ENCODE measurements around the gene USP43.

USP43 gene

GRCh38 chr17:9612006-9612405, 33.3 kb upstream of the USP43 start:
- H3K36me3 ChIP-seq (ENCODE audit: control insufficient read depth, insufficient read depth, low read length), result no peaks in the 10 kb centered on the region
- no peak for TF ChIP-seq CTCF (IDR thresholded peaks at IDR 0.05; ENCODE audit: insufficient read depth, low read length, poor library complexity, severe bottlenecking)
- no peak for DNase-seq (ENCODE audit: extremely low read depth, insufficient read length)
- no peaks in the 10 kb centered on the region; the same call in 1 of the 2 replicates for H3K27me3 ChIP-seq (replicated peaks; ENCODE audit: control insufficient read depth, insufficient read depth, low read length)
- H3K4me3 ChIP-seq (replicated peaks; ENCODE audit: low read depth, low read length), result no peak overlapping the region

GRCh38 chr17:9615486-9615885, 29.8 kb upstream of the USP43 start:
- no peak overlapping the region for H3K4me3 ChIP-seq (replicated peaks; ENCODE audit: low read depth, low read length)
- DNase-seq (ENCODE audit: extremely low read depth, insufficient read length), result no peak

DNA sequence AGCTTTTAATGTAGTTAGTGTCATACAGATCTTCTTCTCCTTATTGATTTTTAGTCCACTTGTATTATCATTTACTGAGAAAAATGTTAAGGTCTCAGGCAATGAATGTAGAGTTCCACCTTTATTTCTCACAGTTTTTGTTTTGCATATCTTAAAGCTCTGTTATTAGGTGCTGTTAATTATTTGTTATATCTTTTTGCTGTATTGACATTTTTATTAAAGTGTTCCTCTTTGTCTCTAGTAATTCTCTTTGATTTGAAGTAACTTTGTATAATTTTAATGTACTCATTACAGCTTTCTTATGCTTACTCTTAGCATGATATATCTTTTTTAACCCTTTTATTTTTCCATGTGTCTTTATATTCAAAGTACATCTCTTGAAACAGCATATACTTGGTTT, 22.4 kb upstream of the USP43 start:
- Histone ChIP-seq H3K36me3 (ENCODE audit: control insufficient read depth, insufficient read depth, low read length) (no peaks in the 10 kb centered on the region), H3K4me3 (replicated peaks; ENCODE audit: low read depth, low read length) (no peak overlapping the region), H3K27me3 (replicated peaks; ENCODE audit: control insufficient read depth, insufficient read depth, low read length) (no peaks in the 10 kb centered on the region)
- no peak for DNase-seq (ENCODE audit: extremely low read depth, insufficient read length)
- TF ChIP-seq CTCF (IDR thresholded peaks at IDR 0.05; ENCODE audit: insufficient read depth, low read length, poor library complexity, severe bottlenecking), result no peak

More at GRCh38 chr17:9615486-9615885, 29.8 kb upstream of the USP43 start:
- TF ChIP-seq CTCF (IDR thresholded peaks at IDR 0.05; ENCODE audit: insufficient read depth, low read length, poor library complexity, severe bottlenecking), result no peak
- H3K27me3 ChIP-seq (replicated peaks; ENCODE audit: control insufficient read depth, insufficient read depth, low read length), result no peaks in the 10 kb centered on the region
- H3K36me3 ChIP-seq (ENCODE audit: control insufficient read depth, insufficient read depth, low read length), result no peaks in the 10 kb centered on the region

DNA sequence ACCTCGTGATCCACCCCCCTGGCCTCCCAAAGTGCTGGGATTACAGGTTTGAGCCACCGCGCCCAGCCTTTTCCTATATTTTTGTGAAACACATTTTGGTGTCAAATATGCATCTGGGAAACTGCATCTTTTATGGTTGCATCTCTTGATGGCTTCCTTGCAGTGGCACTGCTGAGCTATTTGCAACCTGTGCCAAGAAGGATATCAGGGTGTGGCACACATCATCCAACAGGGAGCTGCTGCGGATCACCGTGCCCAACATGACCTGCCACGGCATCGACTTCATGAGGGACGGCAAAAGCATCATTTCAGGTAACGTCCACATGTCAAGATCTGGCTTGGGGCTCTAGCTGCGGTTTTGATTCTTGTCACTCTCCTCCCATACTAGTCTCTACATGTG, 16.8 kb upstream of the USP43 start:
- DNase-seq (ENCODE audit: extremely low read depth, insufficient read length), result no peak
- H3K27me3 ChIP-seq (replicated peaks; ENCODE audit: control insufficient read depth, insufficient read depth, low read length), result no peaks in the 10 kb centered on the region
- H3K36me3 ChIP-seq (ENCODE audit: control insufficient read depth, insufficient read depth, low read length), result no peaks in the 10 kb centered on the region
- TF ChIP-seq CTCF (IDR thresholded peaks at IDR 0.05; ENCODE audit: insufficient read depth, low read length, poor library complexity, severe bottlenecking), result no peak
- no peak overlapping the region for H3K4me3 ChIP-seq (replicated peaks; ENCODE audit: low read depth, low read length)

- no peaks in the 10 kb centered on the region for H3K27me3 ChIP-seq (replicated peaks; ENCODE audit: control insufficient read depth, insufficient read depth, low read length)
- TF ChIP-seq CTCF (IDR thresholded peaks at IDR 0.05; ENCODE audit: insufficient read depth, low read length, poor library complexity, severe bottlenecking), result no peak
- no peak overlapping the region for H3K4me3 ChIP-seq (replicated peaks; ENCODE audit: low read depth, low read length)
- no peaks in the 10 kb centered on the region for H3K36me3 ChIP-seq (ENCODE audit: control insufficient read depth, insufficient read depth, low read length)
- DNase-seq (ENCODE audit: extremely low read depth, insufficient read length), result no peak
Measured at GRCh38 chr17:9632741-9633140, 12.6 kb upstream of the USP43 start.

- H3K4me3 ChIP-seq (replicated peaks; ENCODE audit: low read depth, low read length), result no peak overlapping the region
- no peaks in the 10 kb centered on the region for H3K27me3 ChIP-seq (replicated peaks; ENCODE audit: control insufficient read depth, insufficient read depth, low read length)
- no peaks in the 10 kb centered on the region for H3K36me3 ChIP-seq (ENCODE audit: control insufficient read depth, insufficient read depth, low read length)
- no peak for DNase-seq (ENCODE audit: extremely low read depth, insufficient read length)
- no peak for TF ChIP-seq CTCF (IDR thresholded peaks at IDR 0.05; ENCODE audit: insufficient read depth, low read length, poor library complexity, severe bottlenecking)
Measured at GRCh38 chr17:9635340-9635739, 10.0 kb upstream of the USP43 start.

Measured in GM06990 (cell line).